HG03025 (cell line): ENCODE data around the gene CAB39.

Experiments
- ATAC-seq: cut with Tn5 transposase; IDR thresholded peaks from one replicate; pipeline ENCODE4 v1.9.1; 2021; ENCODE audit warnings: mild to moderate bottlenecking, moderate library complexity; ENCODE audit not compliant: unreplicated experiment, low FRiP score

The CAB39 gene

DNA sequence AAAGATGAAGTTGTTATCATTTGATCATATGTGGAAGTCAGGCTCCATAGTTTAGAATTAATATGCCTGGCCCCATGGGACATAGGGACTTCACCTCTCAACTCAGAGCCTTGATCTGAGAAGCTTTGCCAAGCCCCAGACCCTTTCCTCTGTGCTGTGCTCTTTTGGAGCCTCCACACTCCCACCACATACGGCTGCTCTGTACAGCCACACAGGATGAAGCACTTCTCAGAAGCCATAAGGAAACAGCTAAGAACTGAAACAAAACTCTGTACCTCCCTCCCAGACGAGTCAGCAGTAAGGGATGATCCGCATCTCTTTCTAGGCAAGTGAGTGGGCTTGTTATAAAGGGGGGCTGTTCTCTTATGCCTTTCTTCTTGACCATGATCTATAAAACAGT is 66.5 kb downstream of the CAB39 start:
- ATAC-seq = no peak

GRCh38 chr2:230779607-230780006 is 67.0 kb downstream of the CAB39 start:
- ATAC-seq = no peak

DNA sequence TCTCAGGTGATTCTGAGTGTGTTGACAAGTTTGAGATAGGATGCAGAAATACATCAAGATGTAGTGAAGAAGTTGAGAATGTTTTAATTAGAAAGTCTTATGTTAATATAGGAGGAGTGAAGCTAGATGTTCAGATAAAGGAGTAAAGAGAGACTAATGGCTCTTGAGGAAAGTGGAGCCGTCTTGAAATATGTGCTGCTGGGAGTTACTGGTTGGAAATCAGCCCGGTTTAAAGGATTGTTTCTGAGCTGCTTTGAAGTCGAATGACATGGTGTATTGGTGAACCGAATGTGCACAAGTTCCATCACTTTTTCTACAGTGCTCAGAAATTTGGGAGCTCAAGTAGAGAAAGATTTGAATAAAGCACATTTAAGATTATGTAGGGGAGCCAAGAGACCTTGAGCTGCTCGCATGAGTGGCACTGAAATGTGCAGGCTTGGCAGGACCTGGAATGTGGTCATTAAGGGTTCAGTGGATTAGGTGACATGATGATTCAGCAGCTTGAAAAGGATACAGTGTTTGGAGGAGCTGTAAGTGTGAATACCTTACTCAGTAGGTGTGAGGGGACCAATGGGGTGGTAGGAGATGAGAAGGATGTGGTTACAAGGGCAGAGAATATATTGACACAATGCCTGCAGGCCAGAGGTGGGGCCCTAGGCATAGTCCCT is 68.6 kb downstream of the CAB39 start:
- ATAC-seq = no peak

- ATAC-seq = no peak
Measured at GRCh38 chr2:230783101-230783500, 70.5 kb downstream of the CAB39 start.

- ATAC-seq = no peak
Measured at GRCh38 chr2:230784795-230785194, 72.2 kb downstream of the CAB39 start.

- no peak for ATAC-seq
Measured at GRCh38 chr2:230785346-230785745, 72.7 kb downstream of the CAB39 start.

- no peak for ATAC-seq
Measured at GRCh38 chr2:230787101-230787500, 74.5 kb downstream of the CAB39 start.

- ATAC-seq = no peak
Measured at GRCh38 chr2:230788554-230789175, 76.0 kb downstream of the CAB39 start.

DNA sequence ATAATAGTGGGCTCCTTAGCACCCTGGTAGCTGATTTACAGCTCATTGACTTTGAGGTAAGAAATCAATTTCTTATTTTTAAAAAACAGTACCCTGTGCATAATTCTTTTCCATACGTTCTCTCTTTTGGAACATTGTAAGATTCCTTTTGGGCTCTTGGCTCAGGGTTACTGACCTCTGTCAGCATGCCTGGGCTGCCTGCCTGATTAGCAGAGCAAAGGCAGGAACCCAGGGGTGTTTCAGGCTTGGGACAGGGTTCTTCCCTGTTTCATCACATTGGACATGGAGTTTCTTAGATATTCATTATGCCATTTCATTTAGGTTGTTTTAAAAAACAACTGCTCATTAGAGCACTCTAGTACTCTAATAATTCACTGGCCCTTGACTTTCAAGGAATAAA is 78.3 kb downstream of the CAB39 start:
- no peak for ATAC-seq

- ATAC-seq = no peak
Measured at GRCh38 chr2:230793572-230794359, 81.1 kb downstream of the CAB39 start.

GRCh38 chr2:230794497-230794896 is 81.9 kb downstream of the CAB39 start:
- no peak for ATAC-seq

DNA sequence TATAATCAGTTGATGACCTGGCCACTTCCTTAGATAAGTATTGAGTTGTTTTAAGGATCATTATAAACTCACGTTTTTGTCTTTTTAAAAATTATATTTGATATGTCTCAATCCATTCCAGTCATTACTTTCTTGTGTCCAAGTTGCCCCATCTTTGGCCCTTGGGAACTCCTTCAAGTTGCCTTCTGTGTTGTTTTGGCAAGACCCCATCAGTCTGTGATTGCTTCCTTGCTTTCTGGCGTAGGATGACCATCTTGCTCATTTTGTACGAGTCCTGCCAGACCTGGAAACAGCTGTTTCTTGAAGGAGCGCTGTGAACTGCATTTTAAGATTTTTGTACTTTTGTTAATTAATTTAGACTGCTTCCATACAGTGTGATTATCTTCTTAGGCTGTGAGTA is 83.2 kb downstream of the CAB39 start:
- no peak for ATAC-seq

DNA sequence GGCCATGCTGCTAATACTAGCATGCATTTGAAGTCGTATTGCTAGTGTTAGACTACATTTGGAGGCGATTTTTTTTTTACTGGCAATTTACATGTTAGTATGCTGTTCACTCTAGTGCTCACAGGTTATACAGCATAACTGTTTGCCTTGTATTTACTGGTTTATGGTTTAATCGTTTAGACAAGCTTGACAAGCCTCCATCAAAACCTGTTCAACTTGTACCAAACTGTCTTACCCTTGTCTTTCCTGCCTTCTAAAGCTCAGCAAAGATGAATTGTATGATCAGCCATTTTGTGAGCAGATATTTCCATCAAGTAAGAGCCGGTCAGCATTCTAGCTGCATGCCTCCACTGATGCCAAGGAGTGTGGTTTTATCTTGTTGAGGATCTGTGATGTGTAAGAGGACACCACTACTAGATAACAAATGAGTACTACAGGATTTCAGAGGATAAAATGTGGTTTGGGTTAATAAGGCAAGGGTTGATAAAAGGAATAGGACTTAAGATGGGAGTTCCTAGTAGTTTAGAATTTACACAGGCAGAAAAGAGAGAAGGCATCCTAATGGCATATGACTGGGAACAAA is 83.7 kb downstream of the CAB39 start:
- ATAC-seq = no peak

- ATAC-seq = no peak
Measured at GRCh38 chr2:230797515-230798495, 85.2 kb downstream of the CAB39 start.

DNA sequence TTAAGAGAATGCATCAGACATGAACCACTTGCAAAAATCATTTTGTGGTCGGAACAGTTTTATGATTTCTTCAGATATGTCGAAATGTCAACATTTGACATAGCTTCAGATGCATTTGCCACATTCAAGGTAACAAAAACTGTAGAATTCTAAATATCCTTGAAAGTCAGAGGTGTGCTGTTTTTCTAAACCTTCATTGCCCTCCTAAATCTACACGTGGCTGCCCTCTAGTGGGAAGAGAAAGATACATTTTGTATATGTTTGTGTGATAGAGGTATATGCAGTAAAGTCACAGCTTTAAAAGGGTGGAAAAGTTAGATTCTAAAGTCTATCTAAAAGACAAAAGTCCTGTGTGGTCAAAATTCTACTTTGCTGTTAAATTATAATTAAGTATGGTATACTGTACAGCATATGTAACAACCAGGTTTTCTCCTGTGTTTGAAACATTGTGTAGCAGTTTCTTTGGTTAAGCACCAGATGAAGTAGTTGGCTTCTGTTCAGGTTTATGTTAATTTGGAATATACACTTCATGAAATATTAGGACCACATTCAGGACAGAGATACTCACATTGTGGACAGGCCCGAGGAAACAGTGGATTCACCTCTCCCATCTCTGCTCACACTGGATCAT is 86.2 kb downstream of the CAB39 start:
- ATAC-seq = peak; percentile 54

GRCh38 chr2:230805353-230806017 is 92.8 kb downstream of the CAB39 start:
- no peak for ATAC-seq

- no peak for ATAC-seq
Measured at GRCh38 chr2:230807729-230808128, 95.1 kb downstream of the CAB39 start.

DNA sequence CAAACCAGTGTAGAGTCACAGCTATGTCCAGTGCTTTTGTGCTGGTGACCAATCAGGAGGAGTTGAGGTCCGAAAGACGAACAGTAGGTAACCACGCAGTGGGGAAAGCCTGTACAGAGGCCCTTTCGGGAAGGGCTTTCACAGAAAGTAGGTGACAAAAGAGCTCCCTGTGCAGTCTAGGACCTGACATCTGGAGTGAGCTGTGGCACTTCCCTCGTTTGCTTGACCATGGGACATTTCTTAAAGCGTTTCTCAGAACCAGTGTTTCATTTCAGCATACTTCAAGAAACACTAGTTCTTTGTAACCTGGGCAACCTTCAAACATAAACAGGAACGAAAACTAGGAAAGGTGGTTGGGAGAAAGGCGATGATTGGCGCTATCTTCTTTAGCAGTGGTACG is 96.4 kb downstream of the CAB39 start:
- no peak for ATAC-seq

DNA sequence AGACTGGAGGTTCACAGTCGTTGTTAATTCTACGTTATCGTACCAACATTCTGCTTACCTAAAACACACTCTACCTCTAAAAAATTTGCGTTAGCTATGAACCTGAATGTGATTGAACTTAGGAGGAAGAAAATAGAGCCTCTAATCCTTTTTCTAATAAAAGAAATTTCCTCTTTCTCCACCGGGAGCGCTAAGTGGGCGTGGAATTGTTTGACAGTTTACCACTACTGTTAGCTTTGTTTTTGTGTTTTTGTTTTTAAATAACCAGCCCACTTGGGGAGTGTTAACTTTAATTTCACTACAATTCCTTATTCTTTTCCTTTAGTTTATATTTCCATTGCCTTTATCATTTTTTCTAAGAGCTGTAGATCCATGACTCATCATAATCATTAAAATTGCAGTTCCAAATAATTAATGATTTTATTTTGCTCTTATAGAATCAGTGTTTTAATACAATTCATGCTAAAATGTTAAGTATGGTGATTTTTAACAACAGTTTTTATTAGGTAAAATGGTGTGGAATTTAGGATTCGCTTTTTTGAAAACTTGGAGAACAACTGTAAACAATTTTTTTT is 97.1 kb downstream of the CAB39 start:
- ATAC-seq = no peak
